Stimulated activated CD4-positive, alpha-beta T cell treated with anti-CD3 and anti-CD28 coated beads, Interleukin-15, amount 100 ng/mL, for 48 hours (primary cell): Measurements from ENCODE around the gene BCAN.

Experiments used
- DNase-seq, 2 donors: peaks; one replicate each; pipeline ENCODE4 v3.0.0-alpha.2; 2020; ENCODE audit warnings: low read depth in 2 of 2

Gene BCAN

GRCh38 chr1:156676114-156676819, 34.4 kb downstream of the BCAN start:
- no peak for DNase-seq

- no peak for DNase-seq
Observed at GRCh38 chr1:156676820-156677615, 35.1 kb downstream of the BCAN start, which contains the start of gene NES. TSS of gene NES (minus strand) at chr1:156677407. CDS start at chr1:156677264, 143 bp downstream.

GRCh38 chr1:156677616-156678596, 36.0 kb downstream of the BCAN start:
- no peak for DNase-seq

GRCh38 chr1:156680056-156680455, 38.1 kb downstream of the BCAN start:
- no peak for DNase-seq

GRCh38 chr1:156681196-156681960, 39.5 kb downstream of the BCAN start:
- DNase-seq: no peak

GRCh38 chr1:156682166-156682890, 40.4 kb downstream of the BCAN start:
- DNase-seq: no peak

- DNase-seq: peak in 1 of 2 donors; percentile 30
Observed at GRCh38 chr1:156684227-156684782, 42.4 kb downstream of the BCAN start.

GRCh38 chr1:156689035-156689952, 47.4 kb downstream of the BCAN start:
- peak; percentile 67 for DNase-seq

- DNase-seq: no peak
Observed at GRCh38 chr1:156689953-156690674, 48.2 kb downstream of the BCAN start.

- no peak for DNase-seq
Observed at GRCh38 chr1:156690675-156691036, 48.7 kb downstream of the BCAN start.

- no peak for DNase-seq
Observed at GRCh38 chr1:156691191-156691590, 49.3 kb downstream of the BCAN start.

- no peak for DNase-seq
Observed at GRCh38 chr1:156691665-156692440, 49.9 kb downstream of the BCAN start.

- no peak for DNase-seq
Observed at GRCh38 chr1:156692441-156692924, 50.6 kb downstream of the BCAN start.

- no peak for DNase-seq
Observed at GRCh38 chr1:156692925-156693847, 51.3 kb downstream of the BCAN start.

- no peak for DNase-seq
Observed at GRCh38 chr1:156693848-156694689, 52.2 kb downstream of the BCAN start.

- DNase-seq: no peak
Observed at GRCh38 chr1:156694690-156694962, 52.7 kb downstream of the BCAN start.
